H9 (cell line): Measurements from ENCODE around the gene SPTBN2. TPM values are rescaled to one million over a fixed set of nuclear protein-coding genes. Genes with fewer than 3 reads are reported as not detected.

Experiments used
- DNase-seq: peaks from one replicate; pipeline ENCODE4 v3.0.0-alpha.2; 2017
- H2AFZ ChIP-seq: one replicate; pipeline ENCODE4 v1.6.1; 2013; ENCODE audit warnings: mild to moderate bottlenecking, low read length, control low read depth, moderate library complexity
- H2AK5ac ChIP-seq: 2 replicates; pipeline ENCODE4 v1.6.1; 2013; ENCODE audit warnings: low read length, control low read depth, mixed read lengths; ENCODE audit not compliant: insufficient read length
- H2BK120ac ChIP-seq: one replicate; pipeline ENCODE4 v1.6.1; 2013; ENCODE audit warnings: low read depth, mild to moderate bottlenecking, low read length, control low read depth, inconsistent platforms; ENCODE audit not compliant: poor library complexity, severe bottlenecking
- H2BK12ac ChIP-seq: 2 replicates; pipeline ENCODE4 v1.6.1; 2013; ENCODE audit warnings: low read length, control low read depth, mixed read lengths, low read depth; ENCODE audit not compliant: insufficient read length
- H2BK15ac ChIP-seq: 2 replicates; pipeline ENCODE4 v1.6.1; 2013; ENCODE audit warnings: low read depth, low read length, control low read depth
- H2BK20ac ChIP-seq: one replicate; pipeline ENCODE4 v1.6.1; 2013; ENCODE audit warnings: low read depth, mild to moderate bottlenecking, low read length, control low read depth, inconsistent platforms; ENCODE audit not compliant: poor library complexity, severe bottlenecking
- H2BK5ac ChIP-seq: 2 replicates; pipeline ENCODE4 v1.6.1; 2013; ENCODE audit warnings: low read length, control low read depth, mixed read lengths; ENCODE audit not compliant: insufficient read length
- H3K14ac ChIP-seq: 2 replicates; pipeline ENCODE4 v1.6.1; 2013; ENCODE audit warnings: low read length, control low read depth; ENCODE audit not compliant: insufficient read depth
- H3K18ac ChIP-seq: 2 replicates; pipeline ENCODE4 v1.6.1; 2013; ENCODE audit warnings: low read depth, mild to moderate bottlenecking, mixed read lengths, low read length, control low read depth; ENCODE audit not compliant: insufficient read length
- H3K23ac ChIP-seq: 2 replicates; pipeline ENCODE4 v1.6.1; 2013; ENCODE audit warnings: low read length, control low read depth, mixed read lengths, low read depth; ENCODE audit not compliant: insufficient read length
- H3K23me2 ChIP-seq: 2 replicates; pipeline ENCODE4 v1.6.1; 2013; ENCODE audit warnings: low read depth, mild to moderate bottlenecking, mixed read lengths, low read length, control low read depth; ENCODE audit not compliant: insufficient read length, poor library complexity, severe bottlenecking
- H3K27ac ChIP-seq: 2 replicates; pipeline ENCODE4 v1.5.1; 2013; ENCODE audit warnings: low read length, control low read depth, mixed read lengths, low read depth; ENCODE audit not compliant: insufficient read length
- H3K27me3 ChIP-seq: 2 replicates; pipeline ENCODE4 v1.6.1; 2013; ENCODE audit warnings: low read length, control low read depth, inconsistent platforms; ENCODE audit not compliant: insufficient read depth
- H3K4ac ChIP-seq: 2 replicates; pipeline ENCODE4 v1.6.1; 2013; ENCODE audit warnings: low read depth, mild to moderate bottlenecking, control low read depth, inconsistent platforms, low read length, moderate library complexity
- H3K4me1 ChIP-seq: 2 replicates; pipeline ENCODE4 v1.6.1; 2013; ENCODE audit warnings: low read length, control low read depth, inconsistent platforms; ENCODE audit not compliant: insufficient read depth
- H3K4me2 ChIP-seq: 2 replicates; pipeline ENCODE4 v1.6.1; 2013; ENCODE audit warnings: low read length, control low read depth, mixed read lengths; ENCODE audit not compliant: insufficient read length, insufficient read depth
- H3K56ac ChIP-seq: 2 replicates; pipeline ENCODE4 v1.6.1; 2013; ENCODE audit warnings: low read depth, mild to moderate bottlenecking, mixed read lengths, low read length, control low read depth; ENCODE audit not compliant: insufficient read length
- H3K79me1 ChIP-seq: 2 replicates; pipeline ENCODE4 v1.6.1; 2013; ENCODE audit warnings: low read depth, mild to moderate bottlenecking, moderate library complexity, low read length, control low read depth, inconsistent platforms; ENCODE audit not compliant: insufficient read depth, poor library complexity, severe bottlenecking
- H3K79me2 ChIP-seq: 2 replicates; pipeline ENCODE4 v1.6.1; 2013; ENCODE audit warnings: low read length, control low read depth, inconsistent platforms; ENCODE audit not compliant: insufficient read depth
- H3K9ac ChIP-seq: 2 replicates; pipeline ENCODE4 v1.6.1; 2013; ENCODE audit warnings: low read length, control low read depth, mixed read lengths; ENCODE audit not compliant: insufficient read length; ENCODE audit errors: extremely low read depth
- H3K9me3 ChIP-seq: one replicate; pipeline ENCODE4 v1.6.1; 2013; ENCODE audit warnings: low read depth, low read length, inconsistent platforms; ENCODE audit not compliant: control insufficient read depth
- H3T11ph ChIP-seq: one replicate; pipeline ENCODE4 v1.6.1; 2013; ENCODE audit warnings: mild to moderate bottlenecking, low read length, control low read depth, inconsistent platforms
- H4K20me1 ChIP-seq: one replicate; pipeline ENCODE4 v1.6.1; 2013; ENCODE audit not compliant: control insufficient read depth, insufficient read length, insufficient read depth
- H4K5ac ChIP-seq: 2 replicates; pipeline ENCODE4 v1.6.1; 2013; ENCODE audit warnings: low read depth, mild to moderate bottlenecking, mixed read lengths, low read length, control low read depth; ENCODE audit not compliant: insufficient read length
- H4K8ac ChIP-seq: replicated peaks from 2 replicates; pipeline ENCODE4 v1.6.1; 2013; ENCODE audit warnings: low read length, control low read depth, mixed read lengths, low read depth; ENCODE audit not compliant: insufficient read length
- H4K91ac ChIP-seq: 2 replicates; pipeline ENCODE4 v1.6.1; 2013; ENCODE audit warnings: low read depth, mild to moderate bottlenecking, moderate library complexity, mixed read lengths, low read length, control low read depth; ENCODE audit not compliant: insufficient read length
- H3K27ac Mint-ChIP-seq, 3 experiments: 2 replicates in 2 of 3; 3 replicates in 1 of 3; pipeline ENCODE4 v1.8.0; 2020 to 2021; ENCODE audit warnings: mixed read lengths in 3 of 3, mild to moderate bottlenecking in 1 of 3, moderate library complexity in 1 of 3
- H3K27me3 Mint-ChIP-seq: 2 replicates; pipeline ENCODE4 v1.8.0; 2021; ENCODE audit warnings: low read depth, mild to moderate bottlenecking, moderate library complexity, mixed read lengths
- H3K36me3 Mint-ChIP-seq, 3 experiments: 2 replicates in 2 of 3; 3 replicates in 1 of 3; pipeline ENCODE4 v1.8.0; 2020 to 2021; ENCODE audit warnings: low read depth in 3 of 3, mixed read lengths in 3 of 3; ENCODE audit not compliant: insufficient read depth in 1 of 3
- H3K4me1 Mint-ChIP-seq, 2 experiments: 2 replicates each; pipeline ENCODE4 v1.8.0; 2020; ENCODE audit warnings: mixed read lengths in 2 of 2
- H3K4me3 Mint-ChIP-seq, 2 experiments: 2 replicates in 1 of 2; 3 replicates in 1 of 2; pipeline ENCODE4 v1.8.0; 2020 to 2021; ENCODE audit warnings: mild to moderate bottlenecking in 2 of 2, mixed read lengths in 2 of 2, moderate library complexity in 1 of 2
- H3K9me3 Mint-ChIP-seq, 2 experiments: 2 replicates in 1 of 2; 3 replicates in 1 of 2; pipeline ENCODE4 v1.8.0; 2020; ENCODE audit warnings: mild to moderate bottlenecking in 2 of 2, mixed read lengths in 2 of 2, moderate library complexity in 1 of 2
- WGBS: extraction: QIAGEN DNeasy Blood & Tissue Kit; methylation state at CpG from one replicate; pipeline ENCODE4 v1.1.7; 2013; ENCODE audit warnings: missing lambda C conversion rate, low lambda C conversion rate, mixed read lengths; ENCODE audit not compliant: insufficient read length; ENCODE audit errors: extremely low coverage; 5-methylcytosine and 5-hydroxymethylcytosine counted together
- total RNA-seq: library from RNA; stranded (reverse); gene quantifications from 2 replicates; pipeline ENCODE4 v1.2.1, GENCODE V29; 2021
- TF ChIP-seq, protein P1 (sequence below): fragments of 200-600 bp; sonication (generic); conservative IDR thresholded peaks from 3 replicates; pipeline ENCODE4 v1.8.0; 2021; ENCODE audit warnings: antibody characterized with exemption, mild to moderate bottlenecking

SPTBN2 gene
- total RNA-seq, 1 experiment from 2014 or later: 80.4 TPM

DNA sequence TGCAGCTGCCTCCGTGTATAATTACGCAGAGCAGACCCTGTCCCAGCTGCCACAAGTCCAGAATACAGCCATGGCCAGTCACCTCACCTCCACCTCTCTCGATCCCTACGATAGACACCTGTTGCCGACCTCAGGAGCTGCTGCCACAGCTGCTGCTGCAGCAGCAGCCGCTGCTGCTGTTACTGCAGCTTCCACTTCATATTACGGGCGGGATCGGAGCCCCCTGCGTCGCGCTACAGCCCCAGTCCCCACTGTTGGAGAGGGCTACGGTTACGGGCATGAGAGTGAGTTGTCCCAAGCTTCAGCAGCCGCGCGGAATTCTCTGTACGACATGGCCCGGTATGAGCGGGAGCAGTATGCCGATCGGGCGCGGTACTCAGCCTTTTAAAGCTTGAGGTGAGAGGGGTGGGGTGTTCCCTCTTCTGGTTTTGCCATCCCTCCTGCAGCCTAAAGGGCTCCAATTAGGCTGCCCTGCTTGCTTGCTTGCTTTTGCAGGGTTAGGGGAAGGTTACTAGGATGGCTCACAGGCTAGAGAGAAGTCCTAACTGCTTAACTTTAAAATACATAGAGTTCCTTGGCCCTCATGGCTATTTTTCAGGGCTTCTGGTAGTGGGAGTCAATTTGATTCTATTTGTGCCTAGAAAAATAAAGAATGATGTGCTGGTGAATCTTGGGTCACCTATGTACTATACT lies 85.1 kb downstream of the SPTBN2 start:
- Histone ChIP-seq H2BK12ac (no peak overlapping the region), H3K14ac (no peak overlapping the region), H3K79me2 (peaks cover 71% of the 10 kb centered on the region), H2BK120ac (no peak overlapping the region), H4K20me1 (no peaks in the 10 kb centered on the region), H3K27ac (no peak overlapping the region), H2AFZ (no peak overlapping the region), H3K18ac (no peak overlapping the region), H4K91ac (no peak overlapping the region), H2BK15ac (no peak overlapping the region), H4K5ac (no peak overlapping the region), H3K4me1 (peaks cover 3% of the 10 kb centered on the region), H3T11ph (no peak overlapping the region), H3K23ac (no peak overlapping the region), H4K8ac (no peak overlapping the region), H2BK20ac (no peak overlapping the region), H3K79me1 (peaks cover under 1% of the 10 kb centered on the region), H3K27me3 (no peaks in the 10 kb centered on the region), H3K9me3 (no peaks in the 10 kb centered on the region), H3K56ac (no peak overlapping the region), H2AK5ac (no peak overlapping the region), H2BK5ac (no peak overlapping the region), H3K23me2 (peaks cover 6% of the 10 kb centered on the region), H3K4ac (no peak overlapping the region), H3K9ac (no peak overlapping the region), H3K4me2 (no peak overlapping the region)
- peaks cover 66 to 68% of the 10 kb centered on the region in 2 experiments for H3K4me1 Mint-ChIP-seq
- H3K4me3 Mint-ChIP-seq: peak overlapping the region; percentile 22 to 99; a peak in 2 of 5 replicates
- WGBS: no CpG with 5 or more reads among the region's 24 CpGs
- no peaks in the 10 kb centered on the region for H3K27me3 Mint-ChIP-seq
- TF ChIP-seq, protein P1, sequence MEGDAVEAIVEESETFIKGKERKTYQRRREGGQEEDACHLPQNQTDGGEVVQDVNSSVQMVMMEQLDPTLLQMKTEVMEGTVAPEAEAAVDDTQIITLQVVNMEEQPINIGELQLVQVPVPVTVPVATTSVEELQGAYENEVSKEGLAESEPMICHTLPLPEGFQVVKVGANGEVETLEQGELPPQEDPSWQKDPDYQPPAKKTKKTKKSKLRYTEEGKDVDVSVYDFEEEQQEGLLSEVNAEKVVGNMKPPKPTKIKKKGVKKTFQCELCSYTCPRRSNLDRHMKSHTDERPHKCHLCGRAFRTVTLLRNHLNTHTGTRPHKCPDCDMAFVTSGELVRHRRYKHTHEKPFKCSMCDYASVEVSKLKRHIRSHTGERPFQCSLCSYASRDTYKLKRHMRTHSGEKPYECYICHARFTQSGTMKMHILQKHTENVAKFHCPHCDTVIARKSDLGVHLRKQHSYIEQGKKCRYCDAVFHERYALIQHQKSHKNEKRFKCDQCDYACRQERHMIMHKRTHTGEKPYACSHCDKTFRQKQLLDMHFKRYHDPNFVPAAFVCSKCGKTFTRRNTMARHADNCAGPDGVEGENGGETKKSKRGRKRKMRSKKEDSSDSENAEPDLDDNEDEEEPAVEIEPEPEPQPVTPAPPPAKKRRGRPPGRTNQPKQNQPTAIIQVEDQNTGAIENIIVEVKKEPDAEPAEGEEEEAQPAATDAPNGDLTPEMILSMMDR: no peak
- H3K27ac Mint-ChIP-seq: peak overlapping the region in 2 of 3 experiments; percentile 16 to 48; a peak in 2 of 7 replicates
- DNase-seq: no peak
- H3K36me3 Mint-ChIP-seq: peaks cover 73 to 98% (median 95%) of the 10 kb centered on the region in 3 experiments
- H3K9me3 Mint-ChIP-seq: no peaks in the 10 kb centered on the region
